SK-N-SH treated with all-trans-retinoic acid at 6 μM for 48 hours (cell line): ENCODE results near the gene RPL41.

Experiments
- ARNTL ChIP-seq: fragments of 450-650 bp; formaldehyde crosslinking; IDR thresholded peaks from 2 replicates; pipeline ENCODE4 v1.5.0; 2020; ENCODE audit warnings: low read depth, mild to moderate bottlenecking, moderate library complexity, borderline replicate concordance
- CREB5 ChIP-seq: fragments of 250-450 bp; sonication (Bioruptor Pico); IDR thresholded peaks from 2 replicates; pipeline ENCODE4 v1.5.1; 2020; ENCODE audit warnings: low read depth, mild to moderate bottlenecking, moderate library complexity
- ESRRG ChIP-seq: fragments of 250-450 bp; sonication (Bioruptor Pico); IDR thresholded peaks from 2 replicates; pipeline ENCODE4 v1.6.1; 2021; ENCODE audit warnings: mild to moderate bottlenecking
- GLIS3 ChIP-seq: fragments of 250-450 bp; sonication (Bioruptor Pico); IDR thresholded peaks from 2 replicates; pipeline ENCODE4 v1.5.0; 2020; ENCODE audit warnings: mild to moderate bottlenecking, moderate library complexity
- ISL1 ChIP-seq: fragments of 250-450 bp; sonication (Bioruptor Pico); IDR thresholded peaks from 2 replicates; pipeline ENCODE4 v2.1.2; 2022; ENCODE audit warnings: mild to moderate bottlenecking, moderate library complexity
- PATZ1 ChIP-seq: fragments of 250-450 bp; sonication (Bioruptor Pico); IDR thresholded peaks from 2 replicates; pipeline ENCODE4 v1.8.0; 2020; ENCODE audit warnings: mild to moderate bottlenecking, moderate library complexity, borderline replicate concordance
- POU6F1 ChIP-seq: fragments of 250-450 bp; sonication (Bioruptor Pico); IDR thresholded peaks from 2 replicates; pipeline ENCODE4 v1.8.0; 2021; ENCODE audit warnings: low read depth, mild to moderate bottlenecking, moderate library complexity, borderline replicate concordance
- RARB ChIP-seq: fragments of 250-450 bp; sonication (Bioruptor Pico); IDR thresholded peaks from 2 replicates; pipeline ENCODE4 v1.8.0; 2021; ENCODE audit warnings: mild to moderate bottlenecking, moderate library complexity
- TCF4 ChIP-seq: fragments of 250-450 bp; sonication (Bioruptor Pico); IDR thresholded peaks from 2 replicates; pipeline ENCODE4 v1.8.0; 2021; ENCODE audit warnings: mild to moderate bottlenecking, moderate library complexity, borderline replicate concordance
- ZFP3 ChIP-seq: fragments of 250-450 bp; sonication (Bioruptor Pico); IDR thresholded peaks from 2 replicates; pipeline ENCODE4 v1.5.0; 2020; ENCODE audit warnings: mild to moderate bottlenecking, moderate library complexity
- ZFP30 ChIP-seq: fragments of 450-650 bp; formaldehyde crosslinking; IDR thresholded peaks from 2 replicates; pipeline ENCODE4 v1.5.0; 2022; ENCODE audit warnings: mild to moderate bottlenecking, moderate library complexity
- ZNF8 ChIP-seq: fragments of 450-650 bp; formaldehyde crosslinking; IDR thresholded peaks from 2 replicates; pipeline ENCODE4 v1.5.0; 2020; ENCODE audit warnings: mild to moderate bottlenecking, moderate library complexity

- TF ChIP-seq ISL1: no peak
- no peak for TF ChIP-seq PATZ1 (CRISPR knock-in tag)
- TF ChIP-seq ARNTL (CRISPR knock-in tag): 0 out of 2 replicates have a peak, but pooled peaks have one; percentile 75
- no peak for TF ChIP-seq RARB (CRISPR knock-in tag)
- no peak; the same call in 1 of the 2 replicates for TF ChIP-seq CREB5 (CRISPR knock-in tag)
- no peak for TF ChIP-seq GLIS3
- TF ChIP-seq ESRRG: no peak
- no peak for TF ChIP-seq ZFP3 (CRISPR knock-in tag)
- TF ChIP-seq ZFP30 (CRISPR knock-in tag): no peak
- TF ChIP-seq TCF4 (CRISPR knock-in tag): no peak
- TF ChIP-seq ZNF8: no peak
- no peak for TF ChIP-seq POU6F1 (CRISPR knock-in tag)
Observed at GRCh38 chr12:56127485-56127887, 11.1 kb downstream of the RPL41 start.
